Body of pancreas (tissue), 4 donors: ENCODE results near the gene PIAS3.

Experiments
- POLR2A ChIP-seq, 3 donors: fragments of 450-650 bp; IDR thresholded peaks; one replicate each; pipeline ENCODE4 v1.6.1; 2016; ENCODE audit warnings: antibody characterized with exemption in 3 of 3, mild to moderate bottlenecking in 2 of 3
- TF ChIP-seq, protein P1 (sequence below), 7 experiments: fragments of 450-650 bp in 4 of 7; fragments of 200-600 bp in 3 of 7; sonication (generic) in 3 of 7; IDR thresholded peaks; one replicate each; pipeline ENCODE4 v1.5.1; 2016 to 2019; ENCODE audit warnings: antibody characterized with exemption in 7 of 7

DNA sequence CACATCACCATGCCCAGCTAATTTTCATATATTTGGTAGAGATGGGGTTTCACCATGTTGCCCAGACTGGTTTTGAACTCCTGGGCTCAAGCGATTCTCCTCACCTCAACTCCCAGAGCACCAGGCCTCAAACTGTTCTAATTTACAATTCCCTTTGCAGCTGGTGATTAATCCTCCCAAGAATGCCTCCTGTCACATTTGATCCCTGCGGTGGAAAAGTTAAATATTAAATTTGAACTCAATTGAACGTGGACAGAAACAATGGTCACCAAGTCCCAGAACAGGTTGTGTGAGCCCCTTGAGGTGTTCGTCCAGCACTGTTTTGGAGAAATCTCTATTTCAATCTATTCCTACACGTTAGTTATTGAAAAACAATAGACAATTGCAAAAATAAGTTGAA lies 28.8 kb upstream of the PIAS3 start:
- TF ChIP-seq, protein P1, sequence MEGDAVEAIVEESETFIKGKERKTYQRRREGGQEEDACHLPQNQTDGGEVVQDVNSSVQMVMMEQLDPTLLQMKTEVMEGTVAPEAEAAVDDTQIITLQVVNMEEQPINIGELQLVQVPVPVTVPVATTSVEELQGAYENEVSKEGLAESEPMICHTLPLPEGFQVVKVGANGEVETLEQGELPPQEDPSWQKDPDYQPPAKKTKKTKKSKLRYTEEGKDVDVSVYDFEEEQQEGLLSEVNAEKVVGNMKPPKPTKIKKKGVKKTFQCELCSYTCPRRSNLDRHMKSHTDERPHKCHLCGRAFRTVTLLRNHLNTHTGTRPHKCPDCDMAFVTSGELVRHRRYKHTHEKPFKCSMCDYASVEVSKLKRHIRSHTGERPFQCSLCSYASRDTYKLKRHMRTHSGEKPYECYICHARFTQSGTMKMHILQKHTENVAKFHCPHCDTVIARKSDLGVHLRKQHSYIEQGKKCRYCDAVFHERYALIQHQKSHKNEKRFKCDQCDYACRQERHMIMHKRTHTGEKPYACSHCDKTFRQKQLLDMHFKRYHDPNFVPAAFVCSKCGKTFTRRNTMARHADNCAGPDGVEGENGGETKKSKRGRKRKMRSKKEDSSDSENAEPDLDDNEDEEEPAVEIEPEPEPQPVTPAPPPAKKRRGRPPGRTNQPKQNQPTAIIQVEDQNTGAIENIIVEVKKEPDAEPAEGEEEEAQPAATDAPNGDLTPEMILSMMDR (IDR thresholded peaks at IDR 0.05) = no peak
- no peak for TF ChIP-seq POLR2A (IDR thresholded peaks at IDR 0.05)
